ENCODE measurements around the gene PIBF1. TPM values are rescaled to one million over a fixed set of nuclear protein-coding genes. Genes with fewer than 3 reads are reported as not detected.
"Not testable (repeated sequence)": the region's sequence is repeated elsewhere in the genome, so short reads cannot be mapped to it uniquely, and the experiment has no call there.

Gene PIBF1
- total RNA-seq, 2 donors from 2014 or later = 23.0 to 27.2 TPM

GRCh38 chr13:72985610-72986009 lies 203.7 kb downstream of the PIBF1 start:
- intact Hi-C loops (cut with DNase I) = no loop called here
- no peak for DNase-seq (ENCODE audit: low spot score)

DNA sequence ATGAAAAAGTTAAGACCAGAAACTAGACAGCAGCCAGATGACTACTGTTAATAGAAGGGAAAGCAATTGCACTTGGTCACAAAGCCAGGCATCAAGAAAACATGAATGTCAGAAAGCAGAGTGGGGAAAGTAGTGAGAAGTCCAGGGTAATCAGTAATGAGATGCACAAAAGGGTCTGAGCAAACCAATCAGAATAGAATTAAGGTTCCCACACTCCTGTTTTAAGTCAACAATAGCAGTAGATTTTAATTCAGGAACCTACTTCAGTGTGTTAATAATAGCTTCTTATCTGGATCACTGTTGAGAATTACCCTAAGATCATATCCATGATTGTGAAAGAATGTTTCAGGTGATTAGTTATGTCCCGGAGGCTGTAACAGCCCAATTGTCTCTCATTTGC lies 204.3 kb downstream of the PIBF1 start:
- no peak for DNase-seq (ENCODE audit: low spot score)
- intact Hi-C loops (cut with DNase I) = no loop called here

GRCh38 chr13:72990953-72991352 lies 209.0 kb downstream of the PIBF1 start:
- intact Hi-C loops (cut with DNase I) = no loop called here
- no peak for DNase-seq (ENCODE audit: low spot score)

GRCh38 chr13:72998012-72998411 lies 216.1 kb downstream of the PIBF1 start:
- DNase-seq (ENCODE audit: low spot score) = no peak
- intact Hi-C loops (cut with DNase I) = no loop called here

- intact Hi-C loops (cut with DNase I) = no loop called here
- DNase-seq (ENCODE audit: low spot score) = no peak
These were observed 218.2 kb downstream of the PIBF1 start for GRCh38 chr13:73000027-73000674.

DNA sequence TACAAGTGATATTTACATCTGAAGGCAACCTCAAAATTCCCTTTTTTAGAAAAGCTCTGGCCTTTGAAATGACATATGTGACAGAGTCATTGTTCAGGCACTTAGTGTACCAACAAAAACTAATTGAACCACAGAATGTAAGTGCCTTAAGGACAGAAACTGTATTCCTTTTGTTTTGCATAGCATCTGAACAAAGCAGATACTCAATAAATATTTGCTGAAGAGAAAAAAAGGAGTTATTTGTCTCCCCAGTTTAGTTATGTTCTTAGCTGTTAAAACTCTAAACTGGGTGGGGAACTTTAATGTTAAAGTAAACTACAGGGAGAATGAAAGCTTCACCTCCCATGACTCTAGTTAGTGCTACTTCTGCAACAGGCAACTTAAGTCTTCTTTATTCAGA lies 220.0 kb downstream of the PIBF1 start:
- intact Hi-C loops (cut with DNase I) = no loop called here
- DNase-seq (ENCODE audit: low spot score) = no peak

- intact Hi-C loops (cut with DNase I) = no loop called here
- no peak for DNase-seq (ENCODE audit: low spot score)
These were observed 229.8 kb downstream of the PIBF1 start for GRCh38 chr13:73011751-73012150.

DNA sequence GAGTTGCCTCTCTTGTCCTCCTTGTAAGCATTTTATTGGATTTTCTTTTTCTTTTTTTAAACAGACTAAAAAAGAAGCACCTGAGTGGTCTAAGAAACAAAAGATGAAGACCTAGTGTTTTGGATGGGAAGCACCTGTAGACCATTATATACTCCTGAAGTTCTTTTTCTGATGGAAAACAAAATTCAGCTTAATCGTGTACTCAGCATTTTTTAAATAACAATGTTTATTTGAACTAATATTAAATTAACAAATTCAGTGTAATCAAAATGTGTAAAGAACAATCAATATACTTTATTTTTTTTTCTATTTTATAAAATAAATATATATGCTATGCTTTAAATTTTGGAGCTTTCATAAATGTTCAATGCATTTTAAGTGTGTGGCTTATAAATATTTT lies 233.9 kb downstream of the PIBF1 start:
- intact Hi-C loops (cut with DNase I) = no loop called here
- DNase-seq (ENCODE audit: low spot score) = no peak

- DNase-seq (ENCODE audit: low spot score) = no peak
- intact Hi-C loops (cut with DNase I) = no loop called here
These were observed 236.4 kb downstream of the PIBF1 start for GRCh38 chr13:73018336-73018735.

GRCh38 chr13:73025217-73026012 lies 243.5 kb downstream of the PIBF1 start:
- intact Hi-C loops (cut with DNase I) = no loop called here
- no peak for DNase-seq (ENCODE audit: low spot score)

- no peak for DNase-seq (ENCODE audit: low spot score)
- intact Hi-C loops (cut with DNase I) = no loop called here
These were observed 253.0 kb downstream of the PIBF1 start for GRCh38 chr13:73034901-73035300.

GRCh38 chr13:73035660-73036059 lies 253.7 kb downstream of the PIBF1 start:
- intact Hi-C loops (cut with DNase I) = no loop called here
- DNase-seq (ENCODE audit: low spot score) = no peak

- intact Hi-C loops (cut with DNase I) = no loop called here
- DNase-seq (ENCODE audit: low spot score) = no peak
These were observed 254.6 kb downstream of the PIBF1 start for GRCh38 chr13:73036566-73036965.

GRCh38 chr13:73038064-73038463 lies 256.1 kb downstream of the PIBF1 start:
- DNase-seq (ENCODE audit: low spot score) = no peak
- intact Hi-C loops (cut with DNase I) = no loop called here

DNA sequence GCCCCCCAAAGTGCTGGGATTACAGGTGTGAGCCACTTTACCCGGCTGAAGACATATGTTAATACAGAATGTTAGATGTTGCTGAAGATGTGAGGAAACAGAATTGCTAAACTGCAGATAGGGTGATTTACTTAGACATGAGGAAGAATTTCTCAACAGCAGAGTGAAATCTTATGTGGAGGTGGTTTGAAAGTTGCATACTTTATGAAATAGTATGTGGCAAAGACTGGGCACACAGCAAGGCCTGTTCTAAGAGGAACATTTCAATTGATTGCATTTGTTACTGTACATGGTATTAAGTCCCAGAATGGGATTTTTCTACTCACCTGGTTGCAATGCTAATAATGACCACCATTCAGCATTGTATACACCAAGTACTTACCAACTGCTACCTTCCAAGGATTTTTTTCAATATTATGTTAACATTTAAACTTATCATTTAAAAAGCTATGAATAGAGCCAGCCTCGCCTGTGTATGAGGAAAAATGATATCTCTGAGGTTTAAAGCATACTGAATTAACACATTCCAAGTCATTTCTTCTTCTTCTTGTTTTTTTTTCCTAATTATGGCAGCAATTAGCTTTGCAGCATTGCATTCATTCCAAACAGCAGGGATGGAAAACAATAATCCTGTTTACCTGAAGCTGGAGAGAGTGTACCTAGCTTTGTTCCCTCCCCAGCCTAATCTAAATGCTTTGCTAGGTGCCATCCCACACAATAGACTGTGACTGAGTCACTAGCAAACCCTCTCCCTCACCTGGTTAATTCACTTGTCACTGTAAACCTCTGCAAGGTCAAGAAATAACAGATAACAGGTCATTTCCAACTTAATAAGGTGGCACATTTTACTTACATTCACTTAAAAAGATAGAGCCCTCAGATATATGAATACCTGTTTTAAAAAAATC lies 257.5 kb downstream of the PIBF1 start:
- intact Hi-C loops (cut with DNase I) = no loop called here

DNA sequence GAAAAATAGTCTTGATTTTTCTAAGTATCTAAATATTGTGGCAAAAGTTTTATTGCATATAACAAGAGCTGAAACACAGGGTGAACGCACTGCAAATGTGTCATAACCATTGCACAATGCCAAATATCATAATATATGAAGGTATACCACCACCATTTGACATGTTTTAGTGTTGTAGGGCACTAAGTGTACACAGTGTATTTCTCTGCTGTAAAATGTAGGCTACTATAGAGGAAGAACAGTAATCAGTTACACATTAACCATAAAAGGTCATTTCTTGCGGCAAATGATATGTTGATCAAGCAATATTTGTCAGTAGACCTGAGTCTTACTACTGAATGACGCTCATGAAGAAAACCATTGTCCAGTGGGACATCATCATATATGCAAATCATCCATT lies 258.6 kb downstream of the PIBF1 start:
- intact Hi-C loops (cut with DNase I) = no loop called here
- DNase-seq (ENCODE audit: low spot score) = no peak

More for the DNA sequence above, 257.5 kb downstream of the PIBF1 start:
- no peak for DNase-seq (ENCODE audit: low spot score)

DNA sequence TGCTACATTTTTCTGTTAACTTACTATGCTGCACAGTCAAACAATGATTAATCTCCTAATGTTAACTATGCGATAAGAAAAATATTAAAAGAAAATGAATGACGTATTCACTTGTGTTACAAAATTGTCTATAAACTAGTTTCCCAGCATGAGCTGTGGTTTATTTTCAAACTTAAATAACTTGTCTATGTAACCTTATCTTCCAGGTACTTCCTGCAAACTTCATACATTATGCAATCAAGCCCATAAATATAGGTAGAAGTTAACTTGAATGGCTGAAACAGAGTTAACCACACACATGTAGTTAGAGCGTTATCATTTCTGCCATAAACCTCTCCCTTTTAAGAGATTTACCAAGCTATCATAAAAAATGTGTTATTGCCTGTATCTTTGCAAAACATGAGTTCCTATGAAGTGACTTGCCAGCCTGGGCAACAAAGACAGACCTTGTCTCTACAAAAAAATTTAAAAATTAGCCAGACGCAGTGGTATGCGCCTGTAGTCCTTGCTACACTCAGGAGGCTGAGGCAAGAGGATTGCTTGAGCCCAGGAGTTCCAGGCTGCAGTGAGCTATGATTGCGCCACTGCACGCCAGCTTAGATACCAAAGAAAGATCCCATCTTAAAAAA lies 259.1 kb downstream of the PIBF1 start:
- DNase-seq (ENCODE audit: low spot score) = no peak
- intact Hi-C loops (cut with DNase I) = no loop called here

- DNase-seq (ENCODE audit: low spot score) = no peak
- intact Hi-C loops (cut with DNase I) = loop anchor here in 1 of 2 donors (5.0 kb wide), 1 partner anchor 1752 kb away; no protein-coding TSS in a partner anchor
These were observed 263.1 kb downstream of the PIBF1 start for GRCh38 chr13:73045031-73045430.

DNA sequence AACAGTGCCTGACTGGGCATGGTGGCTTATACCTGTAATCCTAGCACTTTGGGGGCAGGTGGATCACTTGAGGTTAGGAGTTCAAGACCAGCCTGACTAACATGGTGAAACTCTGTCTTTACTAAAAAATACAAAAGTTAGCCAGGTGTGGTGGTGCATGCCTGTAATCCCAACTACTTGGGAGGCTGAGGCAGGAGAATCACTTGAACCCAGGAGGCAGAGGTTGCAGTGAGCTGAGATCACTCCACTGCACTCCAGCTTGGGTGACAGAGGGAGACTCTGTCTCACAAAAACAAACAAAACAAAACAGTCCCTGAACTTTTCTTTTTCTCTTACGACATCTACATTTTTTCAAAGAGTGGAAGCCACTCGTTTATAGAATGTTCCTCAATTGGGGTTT lies 266.7 kb downstream of the PIBF1 start:
- not testable (repeated sequence) for DNase-seq (ENCODE audit: low spot score)
- intact Hi-C loops (cut with DNase I) = loop anchor here in 1 of 2 donors (5.0 kb wide), 1 partner anchor 1749 kb away; no protein-coding TSS in a partner anchor
